GM21515 (cell line): ENCODE measurements around the gene PHLPP1.
"Not testable (repeated sequence)": the region's sequence is repeated elsewhere in the genome, so short reads cannot be mapped to it uniquely, and the experiment has no call there.

Experiments used
- ATAC-seq: cut with Tn5 transposase; IDR thresholded peaks from one replicate; pipeline ENCODE4 v1.9.1; 2021; ENCODE audit not compliant: unreplicated experiment

The PHLPP1 gene

GRCh38 chr18:62717169-62717924, 2.0 kb downstream of the PHLPP1 start:
- no peak for ATAC-seq

DNA sequence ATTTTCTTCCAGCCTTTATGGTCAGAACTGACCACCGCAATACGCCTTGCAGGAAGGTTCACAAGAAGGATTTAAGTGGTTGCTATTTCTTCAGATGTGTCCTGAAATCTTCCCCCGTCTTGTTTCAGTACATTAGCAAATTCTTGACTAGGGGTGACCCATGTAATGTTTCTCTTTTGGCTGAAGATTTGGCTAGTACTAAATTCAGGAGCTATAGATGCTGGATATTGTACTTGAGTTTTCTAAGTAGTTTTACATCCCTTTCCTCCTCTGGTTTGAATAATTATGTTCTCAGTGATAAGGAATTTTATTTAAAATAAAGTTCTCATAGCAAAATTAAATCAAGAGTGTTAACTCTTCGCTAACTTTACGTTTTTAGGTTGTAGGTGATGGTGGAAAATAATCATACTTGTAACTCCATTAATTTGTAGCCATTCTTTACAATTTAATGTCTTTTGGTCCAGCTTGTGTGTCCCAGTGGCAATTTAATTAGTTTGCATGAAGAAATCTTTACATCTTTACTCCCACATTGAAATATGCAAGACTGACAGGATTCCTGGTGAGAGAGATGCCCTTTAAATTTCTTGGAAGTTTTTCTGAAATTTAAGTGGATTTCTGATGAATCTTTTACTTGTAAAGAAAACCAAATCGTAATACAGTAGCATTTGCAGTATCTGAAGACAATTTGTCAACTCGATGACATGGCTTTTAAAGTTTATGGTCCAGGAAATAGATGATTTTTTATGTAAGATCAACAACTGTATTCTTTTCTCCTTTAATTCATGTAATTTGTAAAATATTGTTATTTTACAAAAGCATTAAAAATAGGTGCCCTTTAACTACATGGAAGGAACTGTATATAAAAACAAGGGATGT, 2.8 kb downstream of the PHLPP1 start:
- no peak for ATAC-seq

DNA sequence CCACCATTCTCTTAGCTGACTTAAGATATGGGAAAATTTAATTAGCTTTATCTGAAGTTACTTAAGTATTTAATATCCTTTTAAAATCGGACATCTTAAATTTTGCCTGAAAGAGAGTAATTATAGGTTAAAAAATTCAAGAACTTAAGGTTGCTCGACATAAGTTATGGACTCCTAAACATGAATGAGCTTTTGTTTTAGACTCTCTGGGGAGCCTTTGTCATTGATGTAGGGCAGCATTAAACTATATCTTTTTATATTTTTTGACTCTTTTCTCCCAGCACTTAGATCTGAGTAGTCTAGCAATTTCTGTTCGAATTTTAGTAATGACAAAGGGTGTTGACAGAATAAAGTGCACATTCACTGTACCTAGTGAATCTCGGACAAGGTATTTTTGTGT, 4.7 kb downstream of the PHLPP1 start:
- no peak for ATAC-seq

DNA sequence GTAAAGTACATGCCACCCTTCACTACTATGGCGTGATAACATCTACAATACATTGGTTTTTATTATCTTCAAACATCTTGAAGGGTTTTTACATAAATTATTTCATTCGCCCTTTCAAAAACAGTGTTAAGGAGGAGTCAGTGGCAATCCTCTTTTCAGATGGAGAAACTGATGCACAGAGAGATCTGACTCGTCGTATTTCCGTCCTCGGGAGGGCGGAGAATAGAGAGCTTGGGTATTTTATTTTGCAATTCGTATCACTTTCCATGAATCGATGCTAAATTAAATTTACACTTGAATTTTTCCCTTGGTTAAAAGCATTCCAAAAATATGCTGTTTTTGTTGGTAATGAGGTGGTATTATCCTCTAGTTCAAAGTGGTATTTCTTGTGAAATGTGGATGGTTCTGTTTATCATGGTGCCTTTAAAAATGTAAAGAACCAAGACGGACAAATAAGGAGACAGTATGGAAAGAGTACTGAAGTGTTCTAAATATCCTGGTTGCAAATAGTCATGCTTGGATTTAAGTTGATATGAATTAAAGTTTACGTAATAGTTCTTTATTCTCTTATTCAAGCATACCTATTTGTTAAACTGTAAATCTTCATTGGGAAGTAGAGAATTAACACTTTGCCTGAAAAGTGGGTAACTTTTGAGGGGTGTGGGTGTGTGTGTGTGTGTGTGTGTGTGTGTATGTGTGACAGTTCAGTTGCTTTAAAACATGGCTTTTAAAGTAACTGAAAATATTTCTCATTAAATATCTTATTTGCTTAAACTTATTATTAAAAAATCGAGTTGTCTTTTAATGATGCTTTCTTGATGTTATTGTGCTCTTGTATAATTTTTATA, 5.6 kb downstream of the PHLPP1 start:
- no peak for ATAC-seq

- ATAC-seq = no peak
Observed at GRCh38 chr18:62721839-62722795, 6.8 kb downstream of the PHLPP1 start.

DNA sequence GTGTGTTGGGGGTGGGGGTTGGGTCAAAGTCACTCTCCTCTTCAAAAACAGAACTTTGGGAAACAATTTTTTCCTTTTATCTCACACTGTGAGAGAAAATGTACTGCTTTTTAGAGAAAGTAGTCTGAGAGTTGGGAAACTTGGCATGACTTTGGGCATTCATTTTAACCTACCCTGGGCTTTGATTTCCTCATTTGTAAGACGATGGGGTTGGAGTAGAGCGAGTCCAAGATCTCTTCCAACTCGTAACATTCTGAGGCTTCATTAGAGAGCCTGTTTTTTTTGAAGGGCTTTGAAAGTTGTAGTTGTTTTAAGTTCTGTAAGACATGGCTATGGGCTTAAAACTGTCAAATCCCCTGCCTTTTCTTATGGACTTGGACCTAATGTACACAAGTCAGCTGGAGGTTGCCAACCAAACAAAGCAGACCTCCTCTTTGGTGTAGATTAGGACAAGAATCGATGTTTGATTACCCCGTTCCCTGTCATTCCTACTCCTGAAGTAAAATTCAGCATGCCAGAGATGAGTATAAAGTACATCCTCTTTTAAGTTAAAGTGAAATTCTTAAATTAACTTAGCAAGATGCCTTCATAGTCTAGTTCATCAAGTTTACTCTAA, 8.4 kb downstream of the PHLPP1 start:
- ATAC-seq = no peak

DNA sequence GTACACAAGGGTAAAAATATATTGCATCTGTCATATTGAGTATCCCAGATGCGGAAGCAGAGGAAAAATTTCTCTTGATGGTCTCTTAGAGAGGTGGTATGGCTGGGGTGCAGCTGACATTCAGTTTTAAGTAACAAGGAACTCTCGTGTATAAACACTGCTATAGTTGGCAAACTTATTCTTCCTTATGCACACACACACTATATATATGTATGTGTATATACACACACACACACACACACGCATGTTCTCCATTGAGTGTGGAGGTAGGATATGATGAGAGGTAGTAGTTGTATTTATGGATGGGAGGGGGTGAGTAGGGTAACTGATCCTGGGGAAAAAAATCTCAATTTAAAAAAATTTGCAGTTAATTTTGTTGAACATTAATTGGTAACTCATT, 10.6 kb downstream of the PHLPP1 start:
- no peak for ATAC-seq

DNA sequence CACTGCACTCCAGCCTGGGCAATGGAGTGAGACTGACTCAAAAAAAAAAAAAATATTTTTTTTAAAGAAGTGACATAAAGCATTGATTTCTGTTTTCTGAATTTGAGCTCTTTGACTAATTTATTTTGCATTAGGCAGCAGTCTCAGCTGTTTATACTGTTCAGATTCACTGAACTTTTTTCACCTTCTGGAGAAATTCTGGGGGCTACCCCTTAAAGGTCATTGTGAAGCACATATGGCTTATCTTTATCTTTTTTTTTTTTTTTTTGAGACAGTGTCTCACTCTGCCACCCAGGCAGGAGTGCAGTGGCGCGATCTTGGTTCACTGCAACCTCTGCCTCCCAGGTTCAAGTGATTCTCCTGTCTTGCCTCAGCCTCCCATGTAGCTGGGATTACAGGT, 12.9 kb downstream of the PHLPP1 start:
- ATAC-seq = no peak

DNA sequence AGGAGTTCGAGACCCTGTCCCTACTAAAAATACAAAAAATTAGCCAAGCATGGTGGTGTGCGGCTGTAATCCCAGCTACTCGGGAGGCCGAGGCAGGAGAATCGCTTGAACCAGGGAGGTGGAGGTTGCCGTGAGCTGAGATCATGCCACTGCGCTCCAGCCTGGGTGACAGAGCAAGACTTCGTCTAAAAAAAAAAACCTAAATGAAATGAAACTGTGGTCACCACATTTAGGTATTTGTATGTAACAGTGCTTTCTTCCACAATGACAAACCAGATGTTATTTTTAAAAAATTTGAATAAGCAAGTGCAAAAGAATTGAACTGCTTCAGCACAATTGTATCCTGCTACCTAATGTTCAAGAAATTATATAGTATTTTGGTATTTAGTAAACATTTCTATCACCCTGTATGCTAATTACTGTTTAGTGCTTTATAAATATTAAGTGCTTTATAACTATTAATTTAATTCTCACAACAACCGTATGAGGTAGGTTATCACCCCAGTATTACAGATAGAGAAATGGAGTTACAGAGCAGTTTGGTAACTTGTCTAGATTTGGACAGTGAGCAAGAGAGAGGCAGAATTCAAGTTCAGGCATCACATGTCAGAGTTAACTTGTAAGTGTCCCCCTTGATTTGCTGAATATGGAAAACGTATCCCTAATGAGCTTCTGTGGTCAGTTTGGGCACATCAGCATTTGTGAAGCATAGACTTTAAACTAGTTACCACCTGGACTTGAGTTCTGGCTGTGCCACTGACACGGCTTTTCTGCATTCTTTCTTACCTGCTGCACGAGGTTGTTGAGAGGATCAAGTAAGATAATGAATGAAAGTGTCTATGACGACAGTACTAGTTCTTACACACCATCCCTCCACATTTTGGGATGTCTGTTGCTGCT, 14.4 kb downstream of the PHLPP1 start:
- peak; percentile 57 for ATAC-seq

- no peak for ATAC-seq
Observed at GRCh38 chr18:62730941-62731340, 15.6 kb downstream of the PHLPP1 start.

DNA sequence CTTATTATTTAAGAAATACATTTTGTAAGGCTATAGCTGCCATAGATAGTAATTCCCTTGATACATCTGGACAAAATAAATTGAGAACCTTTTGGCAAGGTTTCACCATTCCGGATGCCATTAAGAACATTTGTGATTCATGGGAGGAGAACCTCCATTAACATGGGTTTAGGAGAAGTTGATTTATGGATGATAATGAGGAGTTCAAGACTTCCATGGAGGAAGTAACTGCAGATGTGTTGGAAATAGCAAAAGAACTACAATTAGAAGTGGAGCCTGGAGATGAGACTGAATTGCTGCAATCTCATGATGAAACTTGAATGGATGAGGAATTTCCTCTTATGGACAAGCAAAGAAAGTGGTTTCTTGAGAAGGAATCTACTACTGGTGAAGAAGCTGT, 17.3 kb downstream of the PHLPP1 start:
- no peak for ATAC-seq

- no peak for ATAC-seq
Observed at GRCh38 chr18:62734290-62734689, 18.9 kb downstream of the PHLPP1 start.

- ATAC-seq = no peak
Observed at GRCh38 chr18:62735387-62735786, 20.0 kb downstream of the PHLPP1 start.

DNA sequence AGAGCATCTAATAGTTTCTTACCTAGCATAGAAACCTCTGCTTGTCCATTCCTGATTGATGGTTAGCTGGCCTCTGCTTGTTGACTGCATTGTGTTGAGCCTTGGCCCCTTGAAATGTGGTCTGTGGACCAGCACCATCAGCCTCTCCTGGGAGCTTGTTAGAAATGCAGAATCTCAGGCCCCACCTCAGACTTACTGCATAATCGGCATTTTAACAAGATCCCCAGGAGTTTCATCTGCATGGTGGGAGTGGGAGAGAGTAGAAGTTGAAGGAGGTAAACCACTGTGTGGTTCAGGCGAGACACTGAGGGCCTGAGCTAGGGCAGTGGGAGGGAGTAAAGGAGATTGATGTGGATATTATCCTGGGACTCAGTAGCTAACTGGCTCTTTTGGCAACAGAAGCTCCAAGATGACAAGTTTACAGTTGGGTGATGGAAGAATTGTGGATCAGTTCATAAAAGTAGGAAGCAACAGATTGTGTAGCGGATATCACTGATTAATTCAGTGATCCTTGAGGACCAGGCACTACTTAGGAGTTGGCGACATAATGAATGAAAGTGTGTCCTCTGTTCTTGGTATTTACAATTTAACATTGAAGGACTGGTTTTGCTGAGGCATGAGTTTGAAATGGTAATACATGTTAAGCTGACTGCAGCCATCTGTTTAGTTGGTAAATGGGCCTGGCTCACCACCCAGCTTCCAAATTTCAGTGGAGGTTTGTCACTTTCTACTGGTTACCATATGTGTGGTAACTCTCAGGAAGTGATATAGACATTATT, 20.9 kb downstream of the PHLPP1 start:
- ATAC-seq = no peak

DNA sequence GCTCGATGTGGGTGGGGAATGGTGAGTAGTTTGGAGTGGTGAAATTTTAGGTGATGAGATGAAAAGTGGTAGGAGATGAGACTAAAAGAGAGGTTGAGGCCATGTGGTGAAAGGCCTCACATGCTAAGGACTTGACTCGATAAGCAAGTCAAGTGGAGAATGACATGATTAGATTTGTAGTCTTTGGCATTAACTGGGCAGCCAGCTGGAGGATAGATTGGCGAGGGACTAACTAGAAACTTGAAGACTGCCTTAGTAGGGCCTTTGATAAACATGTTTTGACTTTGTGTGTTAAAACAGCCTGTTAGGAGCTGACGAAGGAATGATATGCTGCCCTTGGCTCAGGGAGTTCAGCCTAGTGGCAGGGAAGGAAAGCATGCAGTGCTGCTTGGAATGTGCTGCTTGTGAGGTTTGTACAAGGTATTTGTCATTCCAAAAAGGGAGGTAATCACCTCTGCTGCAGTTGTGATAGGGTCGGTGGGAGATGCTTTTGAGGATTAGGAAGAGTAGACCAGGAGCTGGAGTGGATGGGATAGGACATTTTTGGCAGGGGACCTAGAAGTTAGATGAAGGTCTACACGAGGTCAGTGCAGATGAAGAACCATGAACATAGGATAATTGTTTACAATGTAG, 22.0 kb downstream of the PHLPP1 start:
- no peak for ATAC-seq

DNA sequence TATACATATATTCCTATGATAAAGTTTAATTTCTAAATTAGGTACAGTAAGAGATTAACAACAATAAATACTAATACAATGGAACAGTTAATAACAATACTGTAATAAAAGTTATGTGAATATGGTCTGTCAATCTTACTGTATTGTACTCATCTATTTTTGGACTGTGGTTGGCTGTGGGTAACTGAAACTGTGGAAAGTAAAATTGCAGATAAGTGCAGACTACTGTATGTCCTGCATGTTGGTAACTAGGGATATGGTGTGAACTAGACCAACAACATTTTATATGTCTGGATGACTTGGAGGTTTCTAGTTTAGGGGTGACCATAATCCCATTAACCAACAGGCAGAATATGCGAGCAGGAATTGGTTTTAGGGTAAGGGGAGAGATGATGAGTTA, 23.3 kb downstream of the PHLPP1 start:
- ATAC-seq = no peak

GRCh38 chr18:62739911-62740310, 24.6 kb downstream of the PHLPP1 start:
- no peak for ATAC-seq

DNA sequence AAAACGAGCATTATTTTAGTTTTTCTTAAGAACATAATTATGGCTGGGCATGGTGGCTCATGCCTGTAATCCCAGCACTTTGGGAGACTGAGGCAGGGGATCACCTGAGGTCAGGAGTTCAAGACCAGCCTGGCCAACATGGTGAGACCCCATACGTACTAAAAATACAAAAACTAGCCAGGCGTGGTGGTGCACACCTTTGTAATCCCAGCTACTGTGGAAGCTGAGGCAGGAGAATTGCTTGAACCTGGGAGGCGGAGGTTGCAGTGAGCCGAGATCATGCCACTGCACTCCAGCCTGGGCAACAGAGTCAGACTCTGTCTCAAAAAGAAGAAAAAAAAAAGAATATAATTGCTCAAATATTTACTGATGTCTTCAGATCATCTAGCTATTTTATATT, 25.3 kb downstream of the PHLPP1 start:
- not testable (repeated sequence) for ATAC-seq
